Measurements from ENCODE around the gene PSTPIP1. TPM values are rescaled to one million over a fixed set of nuclear protein-coding genes. Genes with fewer than 3 reads are reported as not detected.

Gene PSTPIP1
- total and polyA plus RNA-seq, 8 donors: 1.8 to 52.9 (median 3.4) TPM

- Histone ChIP-seq H3K4me1 (peaks cover 0 to 82% of the 10 kb centered on the region in 2 donors), H3K27ac (peak overlapping the region in 1 of 2 donors; percentile 65), H3K27me3 (no peaks in the 10 kb centered on the region), H3K4me3 (no peak overlapping the region), H3K36me3 (peaks cover 0 to 10% of the 10 kb centered on the region in 2 donors), H3K9me3 (no peaks in the 10 kb centered on the region)
- no peak for ATAC-seq
- TF ChIP-seq CTCF (IDR thresholded peaks at IDR 0.05): no peak
- intact Hi-C loops (cut with DNase I): no loop called here
- DNase-seq: peak in 1 of 4 donors; percentile 55
These were observed 24.0 kb downstream of the PSTPIP1 start for GRCh38 chr15:77018796-77019505.

- Histone ChIP-seq H3K36me3 (peaks cover 0 to 13% of the 10 kb centered on the region in 2 donors), H3K4me1 (peaks cover 0 to 79% of the 10 kb centered on the region in 2 donors), H3K9me3 (no peaks in the 10 kb centered on the region), H3K4me3 (no peak overlapping the region), H3K27me3 (no peaks in the 10 kb centered on the region), H3K27ac (peak overlapping the region in 1 of 2 donors; percentile 65)
- ATAC-seq: no peak
- no peak for TF ChIP-seq CTCF (IDR thresholded peaks at IDR 0.05)
- DNase-seq: peak in 1 of 4 donors; percentile 64
- intact Hi-C loops (cut with DNase I): no loop called here
These were observed 24.8 kb downstream of the PSTPIP1 start for GRCh38 chr15:77019521-77020331.

GRCh38 chr15:77020348-77021087, 25.6 kb downstream of the PSTPIP1 start:
- peaks cover 0 to 71% of the 10 kb centered on the region in 2 donors for H3K4me1 ChIP-seq
- no peaks in the 10 kb centered on the region for H3K27me3 ChIP-seq
- ATAC-seq (no peak), DNase-seq (peak in 1 of 4 donors; percentile 37)
- no peaks in the 10 kb centered on the region for H3K9me3 ChIP-seq
- intact Hi-C loops (cut with DNase I): no loop called here
- no peak for TF ChIP-seq CTCF (IDR thresholded peaks at IDR 0.05)
- peak overlapping the region in 1 of 2 donors; percentile 65 for H3K27ac ChIP-seq
- no peak overlapping the region for H3K4me3 ChIP-seq
- peaks cover 0 to 20% of the 10 kb centered on the region in 2 donors for H3K36me3 ChIP-seq

GRCh38 chr15:77021088-77021481, 26.2 kb downstream of the PSTPIP1 start:
- Histone ChIP-seq H3K9me3 (no peaks in the 10 kb centered on the region), H3K27me3 (no peaks in the 10 kb centered on the region), H3K27ac (peak overlapping the region in 1 of 2 donors; percentile 65), H3K4me1 (peaks cover 0 to 66% of the 10 kb centered on the region in 2 donors), H3K4me3 (no peak overlapping the region), H3K36me3 (peaks cover 0 to 24% of the 10 kb centered on the region in 2 donors)
- TF ChIP-seq CTCF (IDR thresholded peaks at IDR 0.05): no peak
- ATAC-seq (no peak), DNase-seq (peak in 2 of 4 donors; percentile 26 to 30)
- intact Hi-C loops (cut with DNase I): no loop called here

Measured in left lung (tissue), 10 donors.